Memory B cell (primary cell): Measurements from ENCODE around the gene ZFYVE28.
A peak's percentile ranks its signal among the peaks of the same experiment; 100 is the strongest.

ENCODE experiments used
- ATAC-seq: fragments of 150-1000 bp; cut with Tn5 transposase; 2 replicates; pipeline ENCODE4 v1.10.0; 2021; ENCODE audit warnings: low read depth, mild to moderate bottlenecking, moderate library complexity
- DNase-seq, 2 donors: peaks; one replicate each; pipeline ENCODE4 v3.0.0; 2022; ENCODE audit warnings: low spot score in 2 of 2
- H3K27ac Mint-ChIP-seq: one replicate; pipeline ENCODE4 v1.8.0; 2022; ENCODE audit warnings: mild to moderate bottlenecking, moderate library complexity, mixed read lengths
- H3K27me3 Mint-ChIP-seq: one replicate; pipeline ENCODE4 v1.8.0; 2022; ENCODE audit warnings: mixed read lengths
- H3K36me3 Mint-ChIP-seq: one replicate; pipeline ENCODE4 v1.8.0; 2022; ENCODE audit warnings: mild to moderate bottlenecking, mixed read lengths
- H3K4me1 Mint-ChIP-seq: one replicate; pipeline ENCODE4 v1.8.0; 2022; ENCODE audit warnings: mixed read lengths
- H3K4me3 Mint-ChIP-seq: one replicate; pipeline ENCODE4 v1.8.0; 2022; ENCODE audit warnings: mild to moderate bottlenecking, moderate library complexity, mixed read lengths
- H3K9me3 Mint-ChIP-seq: one replicate; pipeline ENCODE4 v1.8.0; 2022; ENCODE audit warnings: mixed read lengths

ZFYVE28 gene

GRCh38 chr4:2302387-2303119, 115.9 kb downstream of the ZFYVE28 start:
- peaks cover under 1% of the 10 kb centered on the region for H3K27me3 Mint-ChIP-seq
- H3K4me3 Mint-ChIP-seq, result no peak overlapping the region
- H3K9me3 Mint-ChIP-seq, result peaks cover 5% of the 10 kb centered on the region
- no peak for DNase-seq
- no peak for ATAC-seq
- peaks cover 2% of the 10 kb centered on the region for H3K36me3 Mint-ChIP-seq
- peaks cover 9% of the 10 kb centered on the region for H3K4me1 Mint-ChIP-seq
- H3K27ac Mint-ChIP-seq, result no peak overlapping the region

DNA sequence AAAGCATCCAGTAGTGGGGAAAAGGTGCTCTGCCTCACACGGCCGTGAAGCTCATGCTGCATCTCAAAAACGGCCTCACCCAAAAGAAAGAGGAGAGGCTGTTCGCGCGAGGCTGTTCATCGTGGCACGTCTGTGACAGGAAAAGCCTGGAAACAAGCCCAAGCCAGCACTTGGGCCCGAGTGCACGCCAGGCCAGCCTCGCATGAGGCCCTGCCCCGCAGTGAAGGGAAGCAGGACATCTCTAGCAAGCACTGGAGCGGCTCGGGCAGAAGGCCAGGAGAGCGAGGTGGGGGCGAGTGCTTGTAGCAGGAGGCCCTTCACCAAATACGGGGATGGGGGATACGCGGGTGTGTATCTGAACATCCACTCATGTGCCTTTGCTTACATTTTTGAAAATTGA, 116.6 kb downstream of the ZFYVE28 start:
- H3K4me3 Mint-ChIP-seq, result no peak overlapping the region
- H3K27me3 Mint-ChIP-seq, result peaks cover 1% of the 10 kb centered on the region
- ATAC-seq (no peak), DNase-seq (no peak)
- H3K9me3 Mint-ChIP-seq, result peaks cover 2% of the 10 kb centered on the region
- peaks cover 2% of the 10 kb centered on the region for H3K36me3 Mint-ChIP-seq
- no peak overlapping the region for H3K27ac Mint-ChIP-seq
- H3K4me1 Mint-ChIP-seq, result peaks cover 12% of the 10 kb centered on the region

GRCh38 chr4:2301225-2301642, 117.2 kb downstream of the ZFYVE28 start:
- ATAC-seq, result no peak
- Mint-ChIP-seq H3K4me1 (peaks cover 12% of the 10 kb centered on the region), H3K9me3 (no peaks in the 10 kb centered on the region), H3K27ac (no peak overlapping the region), H3K27me3 (peaks cover 1% of the 10 kb centered on the region), H3K4me3 (no peak overlapping the region), H3K36me3 (peaks cover 2% of the 10 kb centered on the region)
- no peak for DNase-seq

DNA sequence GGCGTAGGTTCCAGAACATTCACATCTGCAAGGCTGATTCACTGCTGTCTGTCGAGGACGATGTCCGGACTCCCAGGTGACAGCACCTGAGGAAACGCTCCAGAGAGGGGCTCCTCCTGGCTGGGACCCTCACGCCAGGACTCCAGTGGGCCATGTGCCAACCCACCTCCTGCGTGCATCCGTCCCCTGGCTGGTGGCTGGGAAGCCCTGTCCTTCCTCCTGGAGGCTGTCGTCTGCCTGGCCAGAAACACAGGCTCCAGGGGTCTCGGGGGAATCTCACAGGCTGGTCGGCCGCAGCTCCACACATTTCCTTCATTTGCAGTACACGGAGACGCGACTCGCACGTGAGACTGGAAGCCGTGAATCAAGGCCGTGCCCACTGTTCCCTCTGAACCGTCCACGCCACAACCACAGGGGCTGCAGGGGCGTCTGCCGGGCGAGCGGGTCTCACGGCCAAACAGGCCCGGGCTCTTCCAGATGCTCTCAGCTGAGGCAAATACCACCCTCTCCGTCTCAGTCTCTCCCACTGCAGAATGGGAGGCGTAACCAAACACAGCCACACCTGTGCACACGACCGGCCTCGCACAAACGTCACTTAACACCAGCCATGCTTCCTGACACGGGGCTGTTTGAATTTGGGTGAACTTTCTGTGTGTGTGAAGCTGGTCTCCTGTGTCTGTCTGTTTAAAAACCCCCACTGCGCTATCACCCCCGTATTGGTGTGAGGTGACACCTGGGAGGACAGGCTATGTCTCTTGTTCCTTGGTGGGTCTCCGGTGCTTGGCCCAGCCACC, 117.8 kb downstream of the ZFYVE28 start:
- H3K27me3 Mint-ChIP-seq, result peaks cover 1% of the 10 kb centered on the region
- no peak overlapping the region for H3K27ac Mint-ChIP-seq
- H3K4me3 Mint-ChIP-seq, result no peak overlapping the region
- no peaks in the 10 kb centered on the region for H3K9me3 Mint-ChIP-seq
- no peak for ATAC-seq
- peaks cover 12% of the 10 kb centered on the region for H3K4me1 Mint-ChIP-seq
- no peak for DNase-seq
- peaks cover 2% of the 10 kb centered on the region for H3K36me3 Mint-ChIP-seq

GRCh38 chr4:2299794-2300193, 118.7 kb downstream of the ZFYVE28 start:
- peaks cover 2% of the 10 kb centered on the region for H3K36me3 Mint-ChIP-seq

DNA sequence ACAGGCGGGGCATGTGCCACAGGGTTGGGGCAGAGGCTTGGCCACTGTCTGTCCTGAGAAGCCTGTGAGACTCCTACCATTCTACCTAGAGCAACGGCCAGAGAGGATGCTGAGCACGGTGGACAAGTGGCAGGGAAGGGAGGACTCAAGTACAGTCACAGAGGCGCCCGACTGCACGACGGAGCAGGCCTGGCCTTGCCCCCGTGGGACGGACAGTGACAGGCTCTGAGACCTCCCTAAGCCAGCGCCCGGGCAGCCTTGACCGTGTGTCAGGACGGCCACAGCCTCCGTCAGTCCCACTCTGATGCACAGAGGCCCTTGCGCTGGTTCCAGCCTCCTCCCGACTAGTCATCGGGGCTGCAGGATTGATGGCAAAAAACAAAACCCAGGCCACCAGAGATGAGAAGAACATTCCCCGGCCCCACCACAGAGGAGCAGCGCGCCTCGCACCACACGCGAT, 119.9 kb downstream of the ZFYVE28 start:
- no peak overlapping the region for H3K4me3 Mint-ChIP-seq
- ATAC-seq, result no peak
- H3K36me3 Mint-ChIP-seq, result peaks cover 2% of the 10 kb centered on the region
- H3K27ac Mint-ChIP-seq, result peak overlapping the region; percentile 76
- peaks cover 12% of the 10 kb centered on the region for H3K4me1 Mint-ChIP-seq
- no peak for DNase-seq
- H3K9me3 Mint-ChIP-seq, result no peaks in the 10 kb centered on the region
- peaks cover 1% of the 10 kb centered on the region for H3K27me3 Mint-ChIP-seq

More at GRCh38 chr4:2299794-2300193, 118.7 kb downstream of the ZFYVE28 start:
- H3K4me3 Mint-ChIP-seq, result no peak overlapping the region
- H3K27ac Mint-ChIP-seq, result peak overlapping the region; percentile 82
- ATAC-seq (no peak), DNase-seq (no peak)
- peaks cover 1% of the 10 kb centered on the region for H3K27me3 Mint-ChIP-seq
- H3K4me1 Mint-ChIP-seq, result peaks cover 12% of the 10 kb centered on the region
- no peaks in the 10 kb centered on the region for H3K9me3 Mint-ChIP-seq

- Mint-ChIP-seq H3K36me3 (no peaks in the 10 kb centered on the region), H3K27ac (peak overlapping the region; percentile 76), H3K27me3 (peaks cover 1% of the 10 kb centered on the region), H3K9me3 (no peaks in the 10 kb centered on the region), H3K4me1 (peaks cover 12% of the 10 kb centered on the region), H3K4me3 (peak overlapping the region; percentile 60)
- DNase-seq (peak in 1 of 2 donors; percentile 27), ATAC-seq (peak; percentile 95)
These were observed 120.6 kb downstream of the ZFYVE28 start for GRCh38 chr4:2297606-2298531.

GRCh38 chr4:2296631-2297601, 121.5 kb downstream of the ZFYVE28 start:
- peaks cover 1% of the 10 kb centered on the region for H3K27me3 Mint-ChIP-seq
- peaks cover 12% of the 10 kb centered on the region for H3K4me1 Mint-ChIP-seq

DNA sequence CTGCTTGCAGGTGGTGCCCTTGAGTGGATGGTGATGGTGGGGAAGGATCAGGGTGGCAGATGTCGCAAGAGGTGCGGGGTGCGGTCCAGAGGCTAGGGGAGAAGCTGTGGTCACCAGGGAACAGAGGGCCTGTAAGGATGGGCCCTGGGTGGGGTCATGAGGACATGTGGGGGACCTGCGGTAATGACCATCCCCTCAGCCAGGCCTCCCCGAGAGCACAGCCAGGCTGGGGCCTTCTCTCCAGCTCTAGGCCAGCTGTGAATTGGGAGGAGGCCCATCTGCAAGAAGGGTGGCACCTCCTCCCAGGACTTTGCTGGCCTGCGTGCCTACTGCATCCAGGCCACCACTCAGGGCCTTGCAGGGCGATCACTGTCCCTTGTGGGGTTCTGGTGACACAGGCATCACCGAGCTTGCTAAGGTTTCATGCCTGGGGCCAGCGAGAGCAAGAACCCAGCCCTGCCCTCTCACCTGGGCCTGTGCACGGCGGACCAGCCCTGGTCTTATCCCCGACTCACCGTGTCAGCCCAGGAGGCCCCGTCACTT, 122.5 kb downstream of the ZFYVE28 start:
- peaks cover 15% of the 10 kb centered on the region for H3K4me1 Mint-ChIP-seq
- DNase-seq (no peak), ATAC-seq (no peak)
- H3K4me3 Mint-ChIP-seq, result no peak overlapping the region
- H3K27me3 Mint-ChIP-seq, result peaks cover 1% of the 10 kb centered on the region
- H3K36me3 Mint-ChIP-seq, result no peaks in the 10 kb centered on the region
- H3K27ac Mint-ChIP-seq, result no peak overlapping the region
- no peaks in the 10 kb centered on the region for H3K9me3 Mint-ChIP-seq

More at GRCh38 chr4:2296631-2297601, 121.5 kb downstream of the ZFYVE28 start:
- ATAC-seq (peak; percentile 31), DNase-seq (no peak)
- Mint-ChIP-seq H3K36me3 (no peaks in the 10 kb centered on the region), H3K27ac (peak overlapping the region; percentile 76), H3K9me3 (no peaks in the 10 kb centered on the region), H3K4me3 (peak overlapping the region; percentile 50)

DNA sequence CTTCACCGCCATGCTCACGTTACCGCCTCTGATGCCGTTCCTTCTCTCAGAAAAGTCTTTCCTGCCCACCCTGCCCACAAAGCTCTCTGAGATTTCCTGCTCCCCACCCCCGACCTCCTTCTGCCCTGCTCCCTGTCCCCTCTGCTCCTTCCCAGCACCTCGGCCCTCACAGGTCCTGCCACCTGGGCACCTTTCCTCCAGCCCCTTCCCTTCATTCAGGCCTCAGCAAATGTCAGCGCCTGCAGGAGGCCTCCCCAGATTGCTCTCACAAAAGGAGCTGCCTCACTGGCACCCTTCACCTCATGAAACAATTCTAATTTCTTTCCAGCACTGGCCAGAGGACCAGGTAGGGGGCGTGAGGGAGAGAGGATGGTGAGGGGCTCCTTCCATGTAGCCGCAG, 122.9 kb downstream of the ZFYVE28 start:
- ATAC-seq (no peak), DNase-seq (no peak)
- H3K4me3 Mint-ChIP-seq, result no peak overlapping the region
- peaks cover 18% of the 10 kb centered on the region for H3K4me1 Mint-ChIP-seq
- H3K27ac Mint-ChIP-seq, result no peak overlapping the region
- no peaks in the 10 kb centered on the region for H3K9me3 Mint-ChIP-seq
- H3K36me3 Mint-ChIP-seq, result no peaks in the 10 kb centered on the region
- peaks cover 1% of the 10 kb centered on the region for H3K27me3 Mint-ChIP-seq

- no peak for ATAC-seq
- no peaks in the 10 kb centered on the region for H3K9me3 Mint-ChIP-seq
- H3K27ac Mint-ChIP-seq, result no peak overlapping the region
- no peaks in the 10 kb centered on the region for H3K36me3 Mint-ChIP-seq
- H3K4me3 Mint-ChIP-seq, result no peak overlapping the region
- H3K4me1 Mint-ChIP-seq, result peaks cover 11% of the 10 kb centered on the region
- peaks cover 1% of the 10 kb centered on the region for H3K27me3 Mint-ChIP-seq
- DNase-seq, result no peak
These were observed 125.8 kb downstream of the ZFYVE28 start for GRCh38 chr4:2292646-2293108.

- Mint-ChIP-seq H3K27me3 (no peaks in the 10 kb centered on the region), H3K4me1 (peaks cover 6% of the 10 kb centered on the region), H3K36me3 (no peaks in the 10 kb centered on the region), H3K4me3 (no peak overlapping the region), H3K27ac (no peak overlapping the region), H3K9me3 (no peaks in the 10 kb centered on the region)
- no peak for ATAC-seq
- DNase-seq, result peak in 1 of 2 donors; percentile 9
These were observed 126.5 kb downstream of the ZFYVE28 start for GRCh38 chr4:2291705-2292645.
